ENCODE results near the gene GPX2.

Gene GPX2

GRCh38 chr14:64958743-64959142, 16.2 kb upstream of the GPX2 start:
- no peak for DNase-seq

GRCh38 chr14:64958201-64958600, 15.7 kb upstream of the GPX2 start:
- DNase-seq, result no peak

GRCh38 chr14:64956697-64957406, 14.3 kb upstream of the GPX2 start:
- no peak for DNase-seq

GRCh38 chr14:64955297-64955696, 12.8 kb upstream of the GPX2 start:
- no peak for DNase-seq

GRCh38 chr14:64954491-64955240, 12.1 kb upstream of the GPX2 start:
- DNase-seq, result no peak

GRCh38 chr14:64953661-64954060, 11.1 kb upstream of the GPX2 start:
- DNase-seq, result no peak

- DNase-seq, result no peak
Observed at GRCh38 chr14:64953310-64953654, 10.7 kb upstream of the GPX2 start.

GRCh38 chr14:64952598-64953309, 10.2 kb upstream of the GPX2 start:
- DNase-seq, result no peak

GRCh38 chr14:64951724-64952123, 9.2 kb upstream of the GPX2 start:
- no peak for DNase-seq

- no peak for DNase-seq
Observed at GRCh38 chr14:64951291-64951690, 8.7 kb upstream of the GPX2 start.

- no peak for DNase-seq
Observed at GRCh38 chr14:64950889-64951288, 8.3 kb upstream of the GPX2 start.

- DNase-seq, result no peak
Observed at GRCh38 chr14:64948612-64949210, 6.2 kb upstream of the GPX2 start.

GRCh38 chr14:64947710-64948611, 5.4 kb upstream of the GPX2 start:
- DNase-seq, result no peak

GRCh38 chr14:64946310-64947045, 3.9 kb upstream of the GPX2 start:
- DNase-seq, result peak; percentile 5

- DNase-seq, result no peak
Observed at GRCh38 chr14:64945431-64946178, 3.1 kb upstream of the GPX2 start.

GRCh38 chr14:64944861-64945260, 2.3 kb upstream of the GPX2 start:
- no peak for DNase-seq

GRCh38 chr14:64944041-64944440, 1.5 kb upstream of the GPX2 start:
- no peak for DNase-seq

- no peak for DNase-seq
Observed at GRCh38 chr14:64943556-64943955, 1.0 kb upstream of the GPX2 start.

- no peak for DNase-seq
Observed at GRCh38 chr14:64940336-64940910, 2.1 kb downstream of the GPX2 start.

- DNase-seq, result no peak
Observed at GRCh38 chr14:64939817-64940190, 2.7 kb downstream of the GPX2 start.
